Stimulated activated CD4-positive, alpha-beta T cell treated with anti-CD3 and anti-CD28 coated beads, Interleukin-1b, Interleukin-23, amount 100 ng/mL, for 4 hours (primary cell): ENCODE data around the gene LCN10.
A peak's percentile ranks its signal among the peaks of the same experiment; 100 is the strongest.

Experiments
- DNase-seq, 2 donors: peaks; one replicate each; pipeline ENCODE4 v3.0.0-alpha.2; 2020; ENCODE audit warnings: low read depth in 2 of 2

Gene LCN10

DNA sequence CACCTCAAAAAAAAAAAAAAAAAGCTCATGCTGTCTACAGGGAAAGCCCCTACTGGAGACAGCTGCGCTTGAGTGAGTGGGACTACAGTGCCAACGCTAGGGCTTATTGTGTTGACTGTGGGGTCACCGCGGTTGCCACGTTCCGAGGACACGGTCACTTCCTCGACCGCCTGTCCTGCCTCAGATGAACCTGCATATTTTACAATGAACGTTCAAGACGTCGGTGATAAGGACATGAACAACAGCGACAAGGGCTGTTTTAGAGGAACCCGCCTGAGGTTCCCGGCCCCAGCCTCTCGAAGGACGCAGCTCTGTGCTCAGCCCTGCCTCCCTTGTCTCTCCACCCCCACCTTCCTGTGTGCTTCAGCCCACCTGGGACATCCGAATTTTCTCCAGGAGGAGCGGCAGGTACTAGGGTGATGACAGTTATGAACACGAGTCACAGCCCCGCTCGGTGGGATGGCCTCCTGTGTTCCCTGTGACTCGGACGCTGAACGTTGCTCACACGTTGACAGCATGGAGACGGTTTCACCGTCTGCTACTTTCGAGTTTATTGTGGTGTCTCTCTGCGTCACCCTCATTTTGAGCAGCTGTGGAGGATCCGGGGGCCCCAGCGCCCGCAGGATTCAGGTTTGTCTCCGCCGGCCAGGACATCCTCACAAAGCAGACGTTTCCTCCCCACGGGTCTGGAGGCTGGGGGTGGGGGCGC lies 41.6 kb downstream of the LCN10 start:
- peak; percentile 25 to 51 for DNase-seq

DNA sequence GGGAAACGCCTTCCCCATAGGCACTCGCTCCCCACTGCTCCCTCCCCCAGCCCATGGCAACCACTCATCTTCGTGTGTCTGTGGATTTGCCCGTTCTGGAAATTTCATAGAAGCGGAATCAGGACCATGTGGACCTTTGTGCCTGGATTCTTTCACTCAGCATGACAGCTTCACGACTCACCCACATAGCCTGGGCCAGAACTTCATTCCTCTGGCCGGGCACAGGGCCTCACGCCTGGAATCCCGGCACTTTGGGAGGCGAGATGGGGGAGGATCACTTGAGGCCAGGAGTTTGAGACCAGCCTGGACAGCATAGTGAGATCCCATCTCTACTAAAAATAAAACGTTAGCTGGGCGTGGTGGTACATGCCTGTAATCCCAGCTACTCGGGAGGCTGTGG lies 42.4 kb downstream of the LCN10 start:
- no peak for DNase-seq

DNA sequence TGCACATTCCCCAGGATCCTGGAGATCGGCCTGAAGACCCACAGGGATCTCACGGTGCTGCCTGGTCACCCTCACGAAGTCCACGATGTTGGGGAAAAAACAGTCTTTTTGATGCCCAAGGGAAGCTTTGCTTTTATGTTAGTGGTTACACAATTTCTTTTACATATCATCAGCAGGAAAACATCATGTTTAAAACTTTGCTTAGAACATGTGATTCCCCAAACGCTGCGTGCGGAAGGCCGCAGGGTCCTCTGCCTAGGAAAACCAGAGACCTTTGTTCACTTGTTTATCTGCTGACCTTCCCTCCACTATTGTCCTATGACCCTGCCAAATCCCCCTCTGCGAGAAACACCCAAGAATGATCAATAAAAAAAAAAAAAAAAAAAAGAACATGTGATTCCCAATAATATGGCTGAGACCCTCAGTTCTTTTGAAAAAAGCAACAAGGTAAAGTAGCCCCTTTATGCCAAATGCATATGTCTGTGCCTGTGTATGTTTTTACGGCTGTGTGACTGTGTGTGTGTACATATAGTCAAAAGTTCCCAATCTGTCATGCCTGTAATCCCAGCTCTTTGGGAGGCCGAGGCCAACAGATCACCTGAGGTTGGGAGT lies 44.0 kb downstream of the LCN10 start:
- DNase-seq, result no peak

DNA sequence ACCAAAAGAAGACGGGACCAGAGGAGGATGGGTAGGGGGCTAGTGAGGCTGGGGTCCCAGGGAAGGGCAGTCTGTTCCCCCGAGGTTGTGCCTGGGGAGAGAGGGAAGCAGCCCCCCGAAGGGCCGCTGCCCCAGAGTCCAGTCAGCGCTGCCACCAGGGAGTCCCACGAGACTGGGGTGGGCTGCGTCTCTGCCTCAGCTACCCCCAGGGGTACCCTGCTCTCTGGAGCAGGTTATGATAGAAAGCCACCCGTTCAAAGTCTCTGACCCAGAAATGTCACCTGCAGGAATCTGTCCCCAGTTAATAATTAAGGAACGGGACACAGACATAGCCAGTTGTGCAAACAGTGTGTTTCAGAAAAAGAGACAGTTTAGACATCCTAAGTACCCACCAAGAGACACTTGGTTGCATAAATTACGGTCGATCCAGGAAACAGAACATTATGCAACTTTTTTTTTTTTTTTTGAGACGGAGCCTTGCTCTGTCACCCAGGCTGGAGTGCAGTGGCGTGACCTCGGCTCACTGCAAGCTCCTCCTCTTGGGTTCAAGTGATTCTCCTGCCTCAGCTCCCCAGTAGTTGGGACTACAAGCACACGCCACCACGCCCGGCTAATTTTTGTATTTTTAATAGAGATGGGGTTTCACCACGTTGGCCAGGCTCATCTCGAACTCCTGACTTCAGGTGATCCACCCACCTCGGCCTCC lies 44.8 kb downstream of the LCN10 start:
- no peak for DNase-seq

DNA sequence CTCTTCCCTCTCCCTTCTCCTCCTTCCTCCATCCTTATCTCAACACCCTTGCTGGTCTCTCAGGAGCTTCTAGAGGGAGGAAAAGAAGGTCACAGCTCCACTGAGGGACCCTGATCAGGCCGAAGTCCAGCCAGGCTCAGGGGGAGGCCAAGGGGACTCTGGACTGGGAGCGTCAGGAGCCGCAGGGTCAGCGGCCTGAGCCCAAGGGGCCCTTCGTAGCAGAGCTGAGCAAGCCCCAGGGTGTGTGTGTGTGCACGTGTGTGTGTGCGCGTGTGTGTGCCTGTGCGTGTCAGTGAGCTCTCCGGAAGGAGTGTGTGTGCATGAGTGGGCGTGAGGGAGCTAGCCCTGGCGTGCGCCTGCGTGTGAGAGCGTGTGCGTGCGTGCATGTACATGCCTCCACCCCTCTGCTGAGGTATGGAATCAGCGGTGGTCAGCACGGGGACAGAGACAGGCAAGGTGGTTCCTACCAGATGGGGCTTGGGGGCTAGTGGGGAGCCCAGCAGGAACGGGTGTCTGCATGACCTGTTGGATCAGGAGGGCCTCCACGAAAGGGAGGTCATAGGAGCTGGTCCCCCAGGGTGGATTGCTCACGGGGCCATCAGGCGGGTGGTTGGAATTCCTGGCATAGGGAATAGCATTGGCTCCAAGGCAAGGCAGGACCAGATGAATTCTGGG lies 45.5 kb downstream of the LCN10 start:
- DNase-seq, result no peak

DNA sequence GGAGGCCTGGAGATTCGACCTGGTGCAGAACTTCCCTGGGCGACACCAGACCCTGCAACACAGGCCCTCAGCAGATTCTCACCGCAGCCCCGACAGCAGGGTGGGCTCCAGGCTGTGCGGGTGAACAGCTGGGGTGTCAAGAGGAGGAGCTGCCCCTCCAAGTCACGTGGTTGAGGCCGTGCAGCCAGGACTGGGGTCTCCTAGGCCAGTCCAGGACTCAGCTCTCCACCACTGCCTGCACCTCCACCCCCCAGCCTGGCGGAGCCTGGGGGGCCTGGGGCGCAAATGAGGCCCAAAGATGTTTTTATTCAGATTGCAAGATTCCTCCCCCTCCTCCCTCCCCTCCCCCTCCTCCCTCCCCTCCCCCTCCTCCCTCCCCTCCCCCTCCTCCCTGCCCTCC lies 46.2 kb downstream of the LCN10 start:
- no peak for DNase-seq

DNA sequence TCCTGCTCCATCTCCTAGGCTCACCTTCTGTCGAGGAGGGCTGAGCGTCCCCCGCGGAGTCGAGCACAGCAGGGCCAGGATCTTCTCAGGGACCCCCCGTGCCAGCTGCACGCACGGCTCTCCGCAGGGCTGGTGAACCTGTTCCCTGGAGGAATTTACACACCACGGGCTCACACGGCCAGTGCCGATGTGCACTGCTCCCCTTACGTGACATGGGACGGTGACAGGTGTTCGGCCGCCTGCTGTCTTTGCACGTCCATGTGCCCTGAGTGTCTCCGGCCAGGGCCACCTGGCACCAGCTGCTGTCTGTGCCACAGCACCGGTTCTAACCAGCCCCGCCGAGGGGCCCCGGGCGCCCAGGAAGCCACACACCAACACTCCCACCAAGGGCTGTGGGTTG lies 46.8 kb downstream of the LCN10 start:
- no peak for DNase-seq

DNA sequence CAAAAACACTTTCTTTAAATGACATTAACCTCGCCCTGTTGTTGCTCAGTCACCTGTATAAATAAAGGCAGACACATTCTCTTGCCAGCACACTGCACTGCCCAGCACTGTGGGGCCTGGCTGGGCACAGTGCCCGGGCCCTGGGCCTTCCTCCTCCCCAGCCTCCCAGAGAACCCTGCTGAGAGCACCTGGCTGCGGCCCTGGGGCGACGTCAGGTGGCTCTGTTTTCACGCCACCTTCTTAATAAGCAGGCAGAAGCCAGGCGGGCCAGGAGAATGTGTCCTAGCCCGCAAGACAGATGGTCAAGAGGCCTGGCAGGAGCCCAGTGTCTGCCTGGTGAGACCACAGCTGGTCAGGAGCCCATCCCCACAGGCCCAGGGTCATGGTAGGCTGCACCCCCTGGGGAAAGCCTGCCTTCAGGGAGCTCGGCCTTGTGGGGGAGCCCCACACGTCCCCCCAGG lies 47.3 kb downstream of the LCN10 start:
- no peak for DNase-seq

DNA sequence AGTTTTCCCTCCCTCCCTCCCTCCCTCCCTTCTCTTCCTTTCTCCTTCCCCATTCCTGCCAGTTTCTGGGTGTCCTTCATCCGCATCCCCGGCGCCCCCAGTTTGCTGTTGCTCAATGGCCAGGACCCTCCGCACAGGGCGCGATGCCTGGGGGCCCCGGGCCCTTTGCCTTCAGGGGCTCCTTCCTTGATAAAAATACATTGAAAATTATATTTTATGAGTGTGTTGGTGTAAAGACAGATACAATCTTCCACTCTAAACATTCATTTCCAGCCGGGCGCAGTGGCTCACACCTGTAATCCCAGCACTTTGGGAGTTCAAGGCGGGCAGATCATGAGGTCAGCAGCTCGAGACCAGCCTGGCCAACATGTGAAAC lies 47.9 kb downstream of the LCN10 start:
- DNase-seq, result no peak

DNA sequence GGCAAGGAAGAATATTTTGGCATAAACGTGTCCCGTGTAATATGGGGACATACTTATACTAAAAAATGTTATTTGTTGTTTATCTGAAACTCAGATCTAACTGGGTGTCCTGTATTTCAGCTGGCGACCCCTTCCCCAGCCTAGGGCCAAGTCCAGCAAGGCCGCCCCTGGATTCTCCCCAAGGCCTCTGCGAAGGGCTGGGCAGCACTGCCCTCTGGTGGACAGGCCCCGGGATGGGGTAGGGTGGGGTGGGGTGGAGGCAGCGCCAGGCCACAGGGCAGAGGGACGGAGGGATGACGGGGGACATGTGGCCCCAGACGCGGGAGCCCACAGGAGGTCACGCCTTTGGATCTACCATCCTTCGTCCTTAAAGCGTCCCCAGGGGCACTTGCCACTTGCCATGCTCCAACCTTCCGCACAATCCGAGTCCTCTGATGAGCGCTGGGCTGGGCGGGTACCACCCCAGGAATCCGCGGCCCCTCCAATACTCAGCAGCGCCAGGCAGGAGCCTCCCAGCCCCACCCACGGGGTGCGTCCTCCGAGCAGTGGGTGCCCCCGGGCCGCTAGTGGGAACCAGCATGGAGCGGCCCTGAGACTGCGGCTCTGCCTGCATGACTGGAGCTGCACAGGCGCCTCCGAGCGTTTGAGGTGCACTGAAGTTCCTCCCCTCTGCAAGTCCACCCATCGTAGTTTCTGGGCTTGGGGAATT lies 48.4 kb downstream of the LCN10 start:
- DNase-seq, result no peak

DNA sequence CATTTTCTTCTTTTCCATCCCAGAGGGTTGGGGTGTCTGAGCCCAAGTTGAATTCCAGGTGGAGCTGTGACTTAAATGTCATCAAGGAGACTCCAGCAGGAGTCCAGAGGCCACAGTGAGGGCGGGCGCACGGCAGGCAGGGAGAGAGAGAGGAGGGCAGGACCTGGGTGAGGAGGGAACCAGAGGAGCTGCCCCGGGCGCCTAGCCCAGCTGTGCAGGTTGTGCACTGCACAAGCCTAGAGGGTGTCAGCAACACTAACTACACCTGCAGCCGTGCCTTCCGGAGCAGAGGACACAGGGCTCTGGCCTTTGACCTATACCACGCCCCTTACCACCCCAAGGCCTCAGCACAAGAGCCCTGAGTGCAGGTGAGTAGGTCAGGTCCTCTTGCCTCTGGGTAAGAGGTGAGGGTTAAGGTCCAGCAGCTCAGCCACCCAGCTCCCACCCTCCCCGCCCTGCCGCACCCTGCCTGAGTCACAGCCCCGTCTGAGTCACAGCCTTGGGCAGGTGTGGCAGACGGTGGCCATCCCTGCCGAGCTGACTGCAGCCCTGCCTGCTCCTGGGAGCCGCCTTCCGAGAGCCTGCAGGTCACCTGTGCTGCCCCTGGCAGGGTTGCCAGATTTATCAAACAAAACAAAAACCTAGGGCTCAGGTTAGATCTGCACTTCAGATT lies 49.1 kb downstream of the LCN10 start:
- DNase-seq, result no peak

DNA sequence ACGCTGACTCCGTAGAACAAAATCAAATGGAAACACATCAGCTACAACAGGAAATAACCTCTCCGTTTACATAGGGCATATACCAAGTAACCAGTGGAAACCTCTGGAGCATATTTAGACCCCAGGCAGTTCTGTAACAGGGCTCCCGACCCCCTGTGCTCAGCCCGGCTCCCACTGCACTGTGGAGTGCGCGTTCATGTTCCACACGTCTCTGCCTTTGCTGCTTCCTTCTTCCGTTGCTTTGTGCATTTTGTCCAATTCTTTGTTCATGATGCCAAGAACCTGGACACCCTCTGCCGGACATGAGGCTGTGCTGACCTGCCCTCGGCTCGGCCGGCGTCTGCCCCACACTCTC lies 49.6 kb downstream of the LCN10 start:
- DNase-seq, result no peak

DNA sequence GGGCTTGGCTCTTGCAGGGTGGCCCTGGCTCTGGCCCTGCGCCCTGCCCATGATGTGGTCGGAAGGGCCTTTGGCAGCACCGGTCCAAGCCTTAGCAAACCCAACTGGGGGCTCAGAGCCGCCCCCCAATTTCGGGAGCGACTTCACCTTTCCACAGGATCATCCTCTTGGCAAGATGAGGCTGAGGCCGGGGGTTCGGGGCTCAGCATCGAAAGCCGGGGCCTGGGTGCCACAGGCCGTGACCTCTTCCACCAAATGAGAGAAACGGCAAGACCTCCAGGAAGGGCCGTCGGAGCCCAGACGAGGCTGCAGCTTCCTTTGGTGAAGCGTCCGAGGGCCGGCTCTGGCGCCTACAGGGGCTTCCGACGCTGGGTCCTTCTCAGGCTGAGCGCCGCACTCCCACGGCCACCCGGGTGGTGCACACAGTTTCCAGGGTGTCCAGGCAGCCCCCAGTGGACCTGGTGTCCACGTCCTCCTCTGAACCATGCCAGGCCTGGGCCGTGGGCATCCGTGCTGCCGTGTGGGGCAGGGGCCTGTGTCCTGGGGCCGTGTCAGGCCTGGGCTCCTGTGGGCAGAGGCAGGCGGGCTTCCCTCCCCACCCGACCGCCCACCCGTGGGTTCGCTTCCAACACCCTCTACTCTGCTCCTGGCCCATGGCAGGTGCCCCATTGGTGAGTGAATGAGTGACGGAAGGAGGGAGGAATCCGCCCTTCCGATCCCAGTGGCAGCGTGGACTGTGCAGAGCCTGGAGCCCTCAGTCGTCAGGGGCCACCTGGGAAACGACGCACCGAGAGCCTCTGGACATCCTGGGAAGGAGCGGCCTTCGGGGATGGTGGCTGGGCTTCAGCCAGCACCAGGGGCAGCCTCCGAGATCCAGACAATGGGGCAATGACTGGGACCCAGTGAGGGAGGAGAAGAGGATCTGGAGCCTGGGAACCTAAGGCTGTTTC lies 50.3 kb downstream of the LCN10 start:
- no peak for DNase-seq

DNA sequence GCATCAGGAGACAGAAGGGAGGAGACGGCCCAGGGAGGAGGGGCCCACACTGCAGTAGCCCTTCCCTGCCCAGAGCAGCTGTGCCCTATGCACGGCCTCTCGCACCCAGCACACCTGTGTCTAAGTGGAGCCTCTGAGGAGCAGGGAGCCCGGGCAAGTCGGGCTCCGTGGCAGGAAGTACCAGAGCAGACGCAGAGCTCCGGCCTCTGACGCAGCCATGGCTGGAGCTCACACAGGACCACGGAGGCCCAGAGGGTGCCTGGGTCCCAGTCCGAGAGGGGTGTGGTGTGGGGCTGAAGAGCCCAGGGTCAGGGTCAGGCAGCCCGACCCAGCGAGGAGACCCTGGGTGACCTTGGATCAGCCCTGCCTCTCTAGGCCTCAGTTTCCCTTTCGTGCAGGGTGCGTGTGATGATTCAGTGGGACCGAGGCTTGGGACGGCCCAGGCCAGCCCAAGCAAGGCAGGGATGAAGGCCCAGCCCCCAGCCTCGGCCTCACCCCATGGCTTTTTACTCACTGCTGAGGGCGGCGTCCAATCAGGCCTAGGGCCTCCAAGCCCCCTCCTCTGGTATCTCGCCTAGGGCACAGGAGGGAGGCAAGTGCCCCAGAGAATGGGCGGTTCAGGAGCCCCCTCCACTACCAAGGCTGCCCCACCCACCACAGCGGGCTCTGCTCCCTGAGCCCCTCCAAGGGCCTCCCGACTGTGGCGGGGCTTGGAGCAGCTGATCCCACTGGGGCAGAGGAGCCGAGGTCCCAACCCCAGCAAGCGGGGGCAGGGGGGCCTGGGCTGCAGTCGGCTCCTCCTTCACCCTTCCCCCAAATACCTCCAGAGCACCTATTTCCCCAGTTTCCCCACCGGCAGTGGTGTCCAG lies 51.2 kb downstream of the LCN10 start:
- no peak for DNase-seq

DNA sequence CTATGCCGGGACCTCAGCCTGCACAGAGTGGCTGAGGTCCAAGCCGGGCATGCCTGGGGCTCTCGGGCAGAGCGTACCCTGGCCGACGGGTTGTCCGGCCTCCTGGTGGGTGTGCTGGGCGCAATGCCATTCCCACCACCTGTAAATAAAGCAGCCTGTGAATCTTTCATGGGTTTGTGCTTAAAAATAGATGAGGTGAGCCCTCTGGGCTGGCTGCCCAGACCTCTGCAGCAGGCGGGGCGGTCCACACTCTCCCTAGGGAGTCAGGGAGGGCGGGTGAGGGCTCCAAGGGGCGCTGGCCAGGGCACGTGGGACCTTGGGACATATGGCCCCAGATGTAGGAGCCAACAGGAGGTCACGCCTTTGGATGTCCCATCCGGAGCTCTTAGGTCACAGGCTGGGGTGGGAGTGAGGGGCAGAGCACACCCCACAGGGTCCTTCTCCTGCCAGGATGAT lies 51.9 kb downstream of the LCN10 start:
- DNase-seq, result no peak

DNA sequence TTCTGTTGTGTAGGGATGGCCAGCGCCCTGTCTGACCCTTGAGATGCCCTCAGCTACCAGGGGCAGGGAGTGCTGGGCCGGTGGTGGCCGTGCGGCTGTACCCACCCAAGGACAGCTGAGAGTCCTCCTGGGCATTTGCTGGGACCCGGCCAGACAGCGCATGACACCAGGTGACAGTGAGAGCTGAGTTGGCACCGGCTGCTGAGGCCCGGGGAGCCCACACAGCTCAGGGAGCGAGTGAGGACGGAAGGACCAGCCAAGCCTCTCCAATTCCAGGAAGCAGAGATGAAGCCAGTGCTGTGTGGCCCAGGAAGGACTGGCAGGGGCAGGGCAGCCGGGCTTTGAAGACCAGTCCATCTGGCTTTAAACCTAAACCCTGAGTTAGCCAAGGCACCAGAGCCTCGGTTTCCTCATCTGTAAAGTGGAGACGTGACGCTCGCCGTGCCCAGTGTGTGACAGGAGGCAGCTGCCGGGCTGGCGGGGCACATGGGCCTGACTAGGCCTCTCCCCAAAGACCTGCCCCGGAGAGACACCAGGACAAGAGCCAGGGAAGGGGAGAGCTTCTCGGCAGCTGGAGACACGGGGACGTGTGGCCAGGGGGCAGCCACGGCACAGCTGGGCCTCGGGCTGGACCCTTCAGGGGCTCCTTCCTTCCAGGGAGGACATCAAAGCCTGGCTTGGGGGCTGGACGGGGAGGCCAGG lies 52.5 kb downstream of the LCN10 start:
- DNase-seq, result no peak

DNA sequence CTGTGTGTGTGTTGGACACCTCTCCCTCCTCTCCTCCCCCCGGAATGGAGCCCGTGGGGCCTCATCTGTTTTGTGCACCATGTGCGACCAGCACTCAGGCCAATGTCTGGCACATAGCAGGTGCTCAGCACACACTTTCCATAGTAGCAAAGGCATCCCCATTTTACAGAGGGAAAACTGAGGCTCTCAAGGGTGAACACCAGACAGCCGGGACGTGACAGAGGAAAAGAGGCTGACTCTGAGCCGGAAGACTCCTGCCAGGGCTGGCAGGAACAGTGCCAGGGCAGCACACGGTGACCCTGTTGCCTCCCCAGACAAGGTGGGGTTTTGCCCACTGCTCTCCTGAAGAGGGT lies 53.7 kb downstream of the LCN10 start:
- no peak for DNase-seq

DNA sequence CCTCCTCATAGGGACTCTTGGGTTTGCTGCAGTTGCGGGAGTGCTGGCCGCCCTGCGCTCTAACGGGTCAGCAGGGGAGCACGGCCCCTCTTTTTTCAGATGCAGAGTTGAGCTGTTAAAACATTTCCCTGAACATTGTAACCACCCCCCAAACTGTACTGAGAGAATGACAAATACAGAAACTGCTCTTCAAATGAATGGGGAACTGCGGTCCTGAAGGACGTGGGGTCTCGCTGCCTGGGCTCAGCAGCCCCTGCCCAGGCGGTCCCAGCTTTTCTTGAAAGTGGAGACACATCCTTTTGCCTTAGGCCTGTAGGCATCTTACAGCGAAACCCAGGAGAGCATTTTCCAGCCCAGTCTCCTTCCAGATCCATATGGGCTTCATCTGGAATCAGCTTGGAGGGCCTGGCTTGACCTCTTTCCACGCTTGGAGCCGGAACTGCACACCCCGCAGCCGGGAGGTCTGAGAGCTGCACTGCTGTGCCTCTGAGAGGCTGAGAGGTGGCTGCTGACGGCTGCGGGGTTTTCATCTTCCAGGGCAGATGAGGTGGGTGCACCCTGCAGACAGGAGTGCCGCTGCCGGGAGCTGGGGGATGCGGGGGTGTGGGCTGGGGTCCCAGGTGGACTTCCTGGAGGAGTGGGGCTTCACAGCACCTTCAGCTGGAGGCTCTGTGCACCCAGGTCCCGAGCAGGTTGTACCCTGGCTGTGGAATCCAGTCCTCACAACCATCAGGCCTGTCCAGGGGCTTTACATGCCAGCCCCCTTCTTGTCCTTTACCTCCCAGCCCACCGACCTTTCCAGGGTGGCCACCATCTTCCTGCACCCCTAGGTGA lies 54.2 kb downstream of the LCN10 start:
- no peak for DNase-seq
